DMS114 treated with DMSO at 0.1 percent for 48 hours (cell line): ENCODE results near the gene CEP55.

ENCODE experiments used
- DNase-seq: peaks from one replicate; lab custom pipeline; 2025; ENCODE audit not compliant: unreplicated experiment; lab: John Stamatoyannopoulos, UW

Gene CEP55

GRCh38 chr10:93560541-93560940, 64.1 kb downstream of the CEP55 start:
- no peak for DNase-seq

- no peak for DNase-seq
These were observed 69.0 kb downstream of the CEP55 start for GRCh38 chr10:93565446-93565845.

GRCh38 chr10:93566435-93567276, 70.2 kb downstream of the CEP55 start, which contains the start of gene FFAR4:
FFAR4 (plus strand) TSS chr10:93566665; CDS start chr10:93566721, 56 bp downstream.
- DNase-seq: no peak

GRCh38 chr10:93567277-93568104, 71.1 kb downstream of the CEP55 start:
- DNase-seq: no peak

GRCh38 chr10:93568105-93568390, 71.6 kb downstream of the CEP55 start:
- DNase-seq: no peak

- DNase-seq: no peak
These were observed 74.0 kb downstream of the CEP55 start for GRCh38 chr10:93570383-93570782.

GRCh38 chr10:93572606-93573005, 76.2 kb downstream of the CEP55 start:
- DNase-seq: no peak

GRCh38 chr10:93573051-93573909, 76.9 kb downstream of the CEP55 start:
- DNase-seq: no peak

GRCh38 chr10:93573924-93574323, 77.5 kb downstream of the CEP55 start:
- no peak for DNase-seq

GRCh38 chr10:93576888-93577287, 80.5 kb downstream of the CEP55 start:
- DNase-seq: no peak

- DNase-seq: no peak
These were observed 81.2 kb downstream of the CEP55 start for GRCh38 chr10:93577565-93577964.
